HG03442 (cell line): Measurements from ENCODE around the gene GRAP2.
"Not testable (repeated sequence)": the region's sequence is repeated elsewhere in the genome, so short reads cannot be mapped to it uniquely, and the experiment has no call there.

ENCODE experiments used
- ATAC-seq: cut with Tn5 transposase; IDR thresholded peaks from one replicate; pipeline ENCODE4 v1.9.1; 2021; ENCODE audit warnings: mild to moderate bottlenecking, moderate library complexity; ENCODE audit not compliant: unreplicated experiment

The GRAP2 gene

DNA sequence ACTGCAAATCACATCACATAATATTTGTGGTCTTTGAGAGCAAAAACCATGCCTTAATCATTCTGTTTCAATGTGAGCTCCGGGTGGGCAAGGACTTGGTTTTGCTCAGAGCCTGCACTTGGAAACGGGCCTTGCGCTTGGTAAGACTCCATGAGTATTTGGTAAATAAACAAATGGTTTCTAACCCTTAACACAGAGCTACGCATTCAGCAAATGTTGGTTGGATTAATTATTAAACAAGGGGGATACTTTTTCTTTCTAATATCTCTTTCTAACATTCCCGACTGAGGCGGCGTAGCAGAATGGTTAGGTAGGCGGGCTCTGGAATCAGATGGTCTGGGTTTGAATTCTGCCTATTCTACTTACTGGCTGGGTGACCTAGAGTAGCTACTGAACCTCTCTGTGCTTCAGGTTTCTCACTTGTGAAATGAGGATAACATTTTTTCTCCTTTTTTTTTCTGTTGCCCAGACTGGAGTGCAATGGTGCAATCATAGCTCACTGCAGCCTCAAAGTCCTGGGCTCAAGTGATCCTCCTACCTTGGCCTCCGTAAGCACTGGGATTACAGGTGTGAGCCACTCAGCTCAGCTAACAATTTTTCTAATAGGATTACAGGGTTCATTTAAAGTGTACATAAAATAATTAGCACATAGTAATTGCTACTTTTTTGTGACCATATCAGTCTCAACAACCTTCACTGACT is 90.4 kb downstream of the GRAP2 start:
- ATAC-seq = no peak

DNA sequence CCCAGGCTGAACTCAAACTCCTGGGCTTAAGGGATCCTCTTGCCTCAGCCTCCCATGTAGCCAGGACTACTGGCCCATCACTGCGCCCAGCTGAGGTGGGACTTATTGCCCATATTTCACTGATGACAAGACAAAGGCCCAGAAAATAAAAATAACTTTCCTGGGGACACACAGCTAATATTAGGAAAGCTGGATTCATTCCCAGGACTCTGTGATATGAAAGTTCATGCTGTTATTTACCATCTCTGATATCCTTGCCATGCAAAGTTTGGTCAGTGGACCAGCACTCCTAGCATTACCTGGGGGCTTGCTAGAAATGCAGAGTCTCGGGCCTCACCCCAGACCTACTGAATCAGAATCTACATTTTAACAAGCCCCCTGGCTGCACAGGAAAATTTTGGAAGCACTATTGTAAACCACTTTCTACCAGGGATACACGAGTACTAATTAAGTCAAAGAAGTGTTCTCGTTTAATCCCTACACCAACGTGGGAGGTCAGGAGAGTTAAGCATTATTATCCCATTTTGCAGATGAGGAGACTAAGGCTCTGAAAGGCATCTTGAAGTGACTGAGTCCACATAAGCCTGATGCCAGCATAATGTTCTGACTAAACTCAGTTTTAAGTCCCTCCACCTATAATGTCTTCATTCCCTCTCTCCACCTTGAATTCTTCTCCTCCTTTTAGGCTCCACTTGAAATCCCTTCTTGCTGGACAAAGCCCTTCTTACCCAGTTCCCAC is 91.4 kb downstream of the GRAP2 start:
- ATAC-seq = no peak

DNA sequence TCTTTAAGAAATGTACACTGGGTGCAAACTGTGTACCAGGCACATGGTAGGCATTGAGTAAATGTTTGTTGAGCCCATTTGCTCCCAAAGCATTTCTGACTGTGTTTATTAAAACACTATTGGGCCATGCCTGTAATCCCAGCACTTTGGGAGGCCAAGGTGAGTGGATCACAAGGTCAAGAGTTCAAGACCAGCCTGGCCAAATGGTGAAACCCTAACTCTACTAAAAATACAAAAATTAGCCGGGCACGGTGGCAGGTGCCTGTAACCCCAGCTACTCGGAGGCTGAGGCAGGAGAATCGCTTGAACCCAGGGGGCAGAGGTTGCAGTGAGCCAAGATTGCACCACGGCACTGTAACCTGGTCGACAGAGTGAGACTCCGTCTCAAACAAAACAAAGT is 92.0 kb downstream of the GRAP2 start:
- ATAC-seq = not testable (repeated sequence)

DNA sequence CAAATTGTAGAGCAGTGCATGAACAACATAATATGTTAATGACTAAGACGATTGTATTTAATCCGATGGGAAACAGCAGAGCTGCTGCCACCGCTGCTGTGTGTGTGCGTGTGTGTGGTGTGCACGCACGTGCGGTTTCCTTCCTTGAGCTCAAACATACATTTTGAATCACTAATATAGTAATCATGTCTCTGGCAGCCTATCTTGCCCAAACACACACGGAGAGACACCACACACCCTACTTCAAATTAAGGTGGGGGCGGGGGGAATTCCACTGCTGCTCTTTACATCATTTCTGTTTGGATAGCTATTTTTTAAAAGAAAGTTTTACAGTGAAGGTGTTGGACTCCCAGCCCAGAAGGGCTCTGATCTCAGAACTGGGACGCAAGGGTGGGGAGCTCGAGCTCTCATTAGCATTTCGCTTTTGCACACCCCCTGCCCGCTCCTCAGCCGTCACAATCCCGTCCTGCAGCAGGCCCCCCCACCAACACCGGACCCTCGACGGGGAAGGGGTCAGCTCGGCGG is 93.2 kb downstream of the GRAP2 start:
- no peak for ATAC-seq

DNA sequence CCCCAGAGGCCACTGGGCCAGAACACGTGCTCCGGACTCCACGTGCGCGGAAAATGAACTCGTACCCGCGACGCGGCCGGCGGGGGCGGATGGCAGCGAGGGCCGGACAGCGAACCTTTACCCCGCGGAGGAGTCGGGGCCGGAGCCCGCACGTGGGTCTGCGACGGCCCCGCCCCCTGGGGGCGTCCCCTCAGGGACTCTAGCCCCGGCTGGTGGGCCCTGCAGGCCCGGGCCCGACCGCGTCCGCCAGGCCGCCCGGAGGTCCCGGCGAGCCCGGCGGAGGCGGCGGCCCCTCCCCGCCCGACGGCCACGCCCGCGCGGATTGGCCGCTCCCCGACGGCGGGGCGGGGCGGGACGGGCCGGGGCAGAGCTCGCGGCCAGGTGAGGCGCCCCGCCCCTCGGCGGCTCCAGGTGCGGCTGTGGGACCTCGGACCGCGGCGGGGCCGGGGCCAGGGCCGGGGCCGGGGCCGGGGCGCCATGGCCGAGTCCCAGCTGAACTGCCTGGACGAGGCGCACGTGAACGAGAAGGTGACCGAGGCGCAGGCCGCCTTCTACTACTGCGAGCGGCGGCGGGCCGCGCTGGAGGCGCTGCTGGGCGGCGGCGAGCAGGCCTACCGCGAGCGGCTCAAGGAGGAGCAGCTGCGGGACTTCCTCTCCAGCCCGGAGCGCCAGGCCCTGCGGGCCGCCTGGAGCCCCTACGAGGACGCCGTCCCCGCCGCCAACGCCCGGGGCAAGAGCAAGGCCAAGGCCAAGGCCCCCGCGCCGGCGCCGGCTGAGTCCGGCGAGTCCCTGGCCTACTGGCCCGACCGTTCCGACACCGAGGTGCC is 93.9 kb downstream of the GRAP2 start, which contains the start of gene FAM83F:
FAM83F (plus strand) TSS at position 389 of the 827 bp plus-strand sequence; CDS start at position 478, 89 bp downstream.
- ATAC-seq = no peak

DNA sequence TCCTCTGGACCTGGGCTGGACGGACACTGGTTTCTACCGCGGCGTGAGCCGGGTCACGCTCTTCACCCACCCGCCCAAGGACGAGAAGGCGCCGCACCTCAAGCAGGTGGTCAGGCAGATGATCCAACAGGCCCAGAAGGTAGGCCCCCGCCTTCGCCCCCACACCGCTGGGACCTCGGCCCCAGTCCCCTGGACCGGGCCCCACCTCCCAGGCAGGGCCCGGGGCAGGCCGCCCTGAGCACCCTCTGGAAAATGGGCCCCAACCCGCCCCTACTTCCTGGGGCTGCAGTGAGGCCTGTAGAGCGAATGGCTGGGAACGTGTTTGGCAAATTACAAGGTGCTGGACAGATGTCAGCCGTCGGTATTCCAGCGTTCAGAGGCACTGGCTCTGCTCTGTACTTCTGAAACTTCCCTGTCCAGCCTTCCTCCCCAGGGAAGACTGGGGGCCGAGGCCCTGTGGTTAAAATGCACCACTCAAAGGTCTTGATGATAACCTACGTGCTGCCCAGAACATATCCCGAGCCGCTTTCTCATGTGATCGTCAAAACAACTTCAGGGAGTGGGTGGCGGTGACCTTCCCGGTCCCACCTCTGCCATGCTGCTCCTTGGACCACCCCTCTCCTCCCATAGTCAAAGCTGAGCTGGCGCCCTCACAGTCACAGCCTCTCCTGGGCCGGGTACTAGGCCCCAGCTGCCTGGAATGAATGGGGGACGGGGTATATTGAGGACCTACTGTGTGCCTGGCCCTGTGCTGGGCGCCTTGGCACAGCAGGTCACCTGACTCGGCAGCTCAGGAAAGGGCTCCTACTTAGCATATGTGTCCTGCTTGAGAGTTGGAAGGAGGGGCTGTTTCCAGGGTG is 94.7 kb downstream of the GRAP2 start:
- no peak for ATAC-seq

DNA sequence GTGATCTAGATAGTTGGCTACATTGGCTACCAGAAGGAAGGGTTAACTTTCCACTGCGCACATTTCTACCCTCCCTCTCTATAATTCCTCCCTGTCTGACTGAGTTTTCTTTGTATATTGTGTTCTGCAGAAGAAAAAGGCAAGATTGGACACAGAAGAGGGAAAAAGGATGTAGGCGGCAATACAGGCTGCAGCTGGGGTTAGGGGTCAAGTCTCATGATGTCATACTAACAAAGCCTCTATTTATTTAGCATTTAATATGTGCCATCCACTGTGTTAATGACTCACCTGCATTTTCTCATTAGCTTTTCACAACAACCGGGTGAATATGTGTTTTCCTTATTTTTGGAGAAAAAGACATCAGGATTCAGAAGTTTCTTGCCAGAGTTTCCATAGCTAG is 95.8 kb downstream of the GRAP2 start:
- ATAC-seq = no peak

DNA sequence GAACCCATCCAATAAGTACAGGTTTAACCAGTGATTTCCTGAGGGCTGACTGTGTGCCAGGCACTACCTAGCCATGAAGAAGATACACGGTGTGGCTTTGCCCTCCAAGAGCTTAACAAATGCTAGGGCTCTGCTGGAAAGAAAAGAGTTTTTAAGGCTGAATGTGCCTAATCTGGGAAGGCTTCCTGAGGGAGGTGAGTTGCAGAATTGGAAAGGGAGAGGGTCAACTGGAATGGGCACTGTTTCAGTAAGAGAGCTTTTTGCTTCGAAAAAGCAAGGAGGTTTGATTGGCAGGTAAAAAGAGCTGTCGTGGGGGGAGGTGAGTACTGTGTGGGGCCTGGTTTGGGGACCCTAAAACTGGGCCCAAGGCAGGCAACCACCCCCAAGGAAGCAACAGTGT is 96.5 kb downstream of the GRAP2 start:
- ATAC-seq = no peak

DNA sequence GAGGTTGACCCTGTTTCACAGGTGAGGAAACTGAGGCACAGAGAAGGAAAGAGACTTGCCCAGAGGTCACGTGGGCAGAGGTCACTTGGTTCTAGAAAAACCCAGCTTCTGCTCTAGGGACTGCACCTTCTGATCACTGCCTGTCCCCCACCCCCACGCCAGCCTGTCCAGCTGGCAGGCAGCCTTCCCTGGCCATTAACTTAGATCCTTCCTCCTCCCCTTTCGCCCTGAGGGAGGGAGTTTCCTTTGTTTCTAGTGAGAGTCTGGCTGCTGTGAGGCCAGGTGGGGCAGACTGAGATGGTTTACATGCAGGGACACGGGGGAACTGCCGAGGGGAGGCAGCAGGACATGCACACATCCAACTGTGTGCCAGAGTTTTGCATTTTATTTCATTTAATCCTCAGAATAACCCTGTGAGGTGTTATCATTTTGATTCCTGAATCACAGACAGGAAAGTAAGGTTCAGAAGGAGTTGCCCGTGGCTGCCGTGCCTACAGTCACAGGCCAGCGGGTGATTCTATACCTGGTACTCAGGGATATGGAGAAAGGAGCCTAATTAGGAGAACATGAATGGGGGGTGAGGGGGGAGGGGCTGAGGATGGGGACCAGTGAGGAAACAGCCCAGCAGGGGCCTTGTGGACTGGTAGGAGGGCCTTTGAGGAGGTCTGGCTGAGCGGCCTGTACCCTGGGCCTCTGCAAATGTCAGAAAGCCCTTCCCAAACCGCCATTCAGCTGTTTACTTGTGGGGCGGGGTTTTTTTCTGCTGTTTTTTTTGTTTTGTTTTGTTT is 97.2 kb downstream of the GRAP2 start:
- no peak for ATAC-seq

DNA sequence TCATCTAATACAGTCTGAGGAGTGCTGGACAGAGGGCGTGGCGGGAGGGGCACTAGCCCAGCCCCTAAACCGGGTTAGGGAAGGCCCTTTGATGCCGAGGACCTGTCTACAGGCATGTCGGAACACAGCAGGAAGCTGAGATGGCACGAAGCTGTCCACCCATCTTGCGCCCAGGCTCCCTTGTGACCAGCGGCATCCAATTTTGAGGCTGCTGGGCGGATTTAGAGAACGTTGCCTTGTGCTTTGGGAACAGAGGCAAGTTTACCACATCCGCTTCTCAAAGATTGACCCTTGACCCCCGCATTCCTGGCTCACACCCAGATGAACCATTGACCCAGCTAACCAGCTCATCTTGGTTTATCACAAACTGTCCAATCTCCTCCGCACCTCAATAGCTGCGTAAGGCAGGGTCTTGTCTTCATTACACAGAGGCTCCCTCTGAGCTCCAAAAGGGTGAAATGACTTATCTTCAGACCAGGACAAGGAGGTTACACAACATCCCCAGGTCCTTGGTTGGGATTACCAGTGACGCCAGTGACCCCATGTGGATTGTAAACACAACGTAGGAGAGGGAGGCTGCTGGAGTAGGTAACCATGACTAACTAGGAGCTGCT is 98.4 kb downstream of the GRAP2 start:
- no peak for ATAC-seq

DNA sequence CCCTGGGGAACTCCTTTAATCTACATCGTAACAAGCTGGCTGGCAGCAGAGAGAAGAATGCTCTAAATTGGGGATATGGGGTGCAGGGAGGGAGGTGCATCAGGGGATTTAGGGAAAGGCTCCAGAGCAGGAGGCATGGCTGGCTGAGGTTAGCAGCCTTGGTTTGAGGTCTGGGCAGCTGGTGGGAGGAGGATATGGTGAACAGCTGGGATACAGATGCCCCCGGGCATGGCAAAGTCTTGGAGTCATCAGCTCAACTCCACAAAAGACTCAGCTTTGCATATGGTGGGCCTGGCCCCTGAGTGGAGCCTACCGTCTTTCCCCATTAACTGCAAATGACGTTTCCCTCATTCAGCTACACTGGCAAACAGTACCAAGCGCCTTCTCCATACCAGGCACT is 99.3 kb downstream of the GRAP2 start:
- no peak for ATAC-seq

DNA sequence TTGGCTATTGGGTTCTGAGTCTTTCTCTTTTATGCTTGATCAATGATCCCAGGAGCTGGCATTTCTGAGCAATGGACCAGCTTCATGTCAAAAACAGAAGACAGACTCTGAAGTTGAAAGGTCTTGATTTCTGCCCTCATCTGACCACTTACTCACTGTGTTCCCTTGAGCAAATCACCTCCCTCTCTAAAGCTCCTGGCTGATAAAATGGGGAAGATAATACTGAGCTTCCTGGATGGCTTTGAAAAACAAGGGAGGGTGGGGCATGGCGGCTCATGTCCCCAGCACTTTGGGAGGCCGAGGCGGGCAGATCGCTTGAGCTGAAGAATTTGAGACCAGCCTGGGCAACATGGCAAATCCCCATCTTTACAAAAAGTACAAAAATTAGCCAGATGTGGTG is 100.2 kb downstream of the GRAP2 start:
- ATAC-seq = no peak

DNA sequence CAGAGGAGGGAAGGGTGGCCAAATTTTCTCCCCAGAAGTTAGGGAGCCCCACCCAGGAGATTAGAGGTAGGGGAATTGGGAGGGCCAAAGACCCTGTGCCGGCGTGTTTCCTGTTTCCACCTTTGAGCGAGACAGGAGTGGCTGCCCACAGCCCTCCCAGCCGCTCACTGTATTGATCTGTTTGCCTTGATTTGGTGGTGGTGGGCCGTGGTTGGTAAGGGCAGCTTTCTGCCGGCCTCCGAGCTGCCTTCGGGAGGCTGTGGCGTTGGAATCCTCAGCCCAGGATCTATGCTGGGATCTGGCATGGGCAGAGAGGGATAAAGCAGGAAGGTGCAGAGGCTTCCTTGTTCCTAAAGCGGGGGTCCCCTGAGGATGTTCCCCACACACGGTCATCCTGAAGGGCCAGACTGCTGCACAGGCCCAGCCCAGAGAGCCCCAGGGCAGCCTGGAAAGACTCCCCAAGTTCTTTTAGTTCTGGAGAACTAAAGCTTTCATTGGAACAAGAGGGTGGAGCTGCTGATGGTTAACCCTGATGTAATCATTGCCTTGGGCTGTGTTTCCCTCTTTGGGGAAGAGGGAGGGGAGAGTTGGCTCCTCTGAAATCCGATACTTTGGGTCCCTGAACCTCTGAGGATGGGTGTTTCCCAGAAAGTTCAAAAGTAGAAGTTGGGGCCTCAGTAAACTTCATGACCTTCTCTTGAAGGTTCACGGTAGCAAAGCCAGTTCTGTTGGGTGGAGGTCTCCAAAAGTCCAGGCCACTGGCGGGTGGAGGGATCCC is 101.1 kb downstream of the GRAP2 start:
- no peak for ATAC-seq

DNA sequence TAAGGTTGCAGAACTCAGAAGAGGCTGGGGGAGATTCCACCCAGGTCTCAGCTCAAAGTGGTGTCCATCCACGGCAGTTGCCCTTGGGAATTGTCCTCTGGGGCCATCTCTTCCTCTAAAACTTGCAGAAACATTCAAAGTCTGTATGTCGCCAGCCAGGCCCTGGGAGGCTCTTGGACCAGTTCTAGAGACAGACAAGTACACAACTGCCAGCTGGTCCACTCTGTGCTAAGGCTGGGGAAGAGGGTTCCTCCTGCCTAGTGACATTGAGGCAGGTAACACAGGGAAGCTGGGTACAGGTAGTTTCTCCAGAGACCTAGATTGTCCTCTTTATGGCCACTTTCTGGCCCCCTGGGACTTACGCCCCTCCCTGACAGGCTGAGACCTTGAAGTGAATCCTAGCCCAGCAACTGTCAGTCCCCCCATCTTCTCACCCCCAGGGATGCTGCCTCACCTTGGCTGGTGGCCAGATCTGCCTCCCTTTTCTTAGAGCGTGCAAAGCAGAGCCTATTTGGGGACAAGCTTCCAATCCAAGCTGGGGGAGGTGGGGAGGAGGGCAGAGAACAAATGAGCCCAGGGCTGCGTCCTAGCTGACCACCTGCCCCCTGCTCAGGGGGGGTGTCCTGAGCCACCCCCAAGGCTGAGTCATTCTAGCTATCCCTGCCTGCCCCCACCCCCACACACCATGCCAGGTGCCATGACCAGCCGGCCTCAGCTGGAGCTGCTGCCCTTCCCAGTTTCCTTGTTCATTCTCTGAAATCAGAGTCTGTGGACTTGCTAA is 102.2 kb downstream of the GRAP2 start:
- ATAC-seq = no peak

DNA sequence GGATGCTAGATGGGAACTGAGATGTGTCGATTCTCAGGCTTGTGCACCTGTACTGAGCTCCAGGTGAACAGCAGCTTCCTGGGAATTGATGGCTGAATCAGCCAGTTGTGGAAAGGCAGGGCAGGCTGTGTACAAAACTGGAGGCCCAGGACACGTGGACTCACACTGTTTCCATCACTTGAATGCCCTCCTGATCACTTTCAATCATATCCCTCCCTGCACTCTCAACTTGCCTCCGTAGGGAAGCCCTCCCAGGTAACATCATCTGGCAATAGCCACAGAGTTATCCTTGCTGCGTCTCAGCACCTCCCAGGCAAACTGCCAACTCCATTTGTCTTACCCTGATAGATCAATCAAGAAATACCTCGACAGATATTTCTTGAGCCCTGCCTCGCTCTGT is 104.0 kb downstream of the GRAP2 start:
- no peak for ATAC-seq

DNA sequence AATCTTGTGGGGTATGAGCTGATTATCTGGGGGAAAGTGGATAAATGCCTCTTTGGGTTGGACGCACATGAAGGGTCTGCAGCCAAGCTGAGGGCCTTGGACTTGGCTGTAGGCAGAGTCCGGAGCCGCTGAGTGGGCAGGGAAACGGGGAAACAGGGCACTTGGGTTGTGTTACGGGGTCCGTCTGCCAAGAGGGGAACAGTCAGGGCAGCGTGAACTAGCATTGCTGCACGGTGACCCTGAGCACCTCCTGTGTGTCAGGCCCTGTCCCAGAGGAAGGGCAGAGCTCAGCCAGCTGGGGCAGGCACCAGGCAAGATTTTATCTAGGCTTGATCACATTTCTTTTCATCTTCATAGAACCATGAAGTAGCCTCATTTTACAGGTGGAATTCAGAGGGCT is 105.8 kb downstream of the GRAP2 start:
- no peak for ATAC-seq

DNA sequence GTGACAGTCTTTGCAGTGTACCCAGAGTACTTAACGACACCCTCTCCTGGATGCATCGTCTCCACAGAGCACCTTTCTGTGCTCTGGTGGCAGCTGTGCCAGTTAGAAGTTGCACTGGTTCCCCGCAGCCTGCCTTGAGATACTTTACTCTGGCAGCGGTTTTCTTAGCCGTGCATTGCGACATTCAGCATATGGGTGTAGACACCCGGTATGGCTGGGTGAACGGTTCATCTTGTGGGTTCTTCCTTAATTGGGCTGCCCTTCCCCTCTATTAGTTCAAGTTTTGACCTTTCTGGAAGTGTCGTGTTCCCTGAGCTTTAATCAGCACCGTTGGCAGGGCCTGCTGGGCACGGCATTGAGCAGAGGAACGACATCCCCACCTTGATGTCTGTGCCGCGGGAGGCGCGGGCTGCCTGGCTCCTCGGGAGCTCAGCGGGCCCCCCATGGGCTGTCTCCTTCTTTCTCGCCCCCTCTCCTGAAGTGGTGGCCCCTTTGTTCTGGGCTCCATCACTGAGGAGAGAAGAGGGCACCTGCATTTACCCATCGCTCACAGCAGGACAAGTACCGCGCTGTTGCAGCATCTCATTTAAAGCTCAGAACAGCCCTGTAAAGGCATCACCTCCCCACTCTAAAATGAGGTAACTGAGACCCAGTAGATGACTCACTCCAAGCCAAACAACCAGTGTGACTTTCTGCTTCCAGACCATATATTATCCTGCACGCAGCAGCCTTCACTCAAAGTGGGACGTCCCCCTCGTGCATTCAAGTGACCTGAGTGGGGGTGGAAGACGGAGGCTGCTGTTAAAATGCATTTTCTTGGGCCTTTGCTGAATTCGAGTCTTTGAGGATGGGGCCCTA is 107.2 kb downstream of the GRAP2 start:
- ATAC-seq = no peak
